ENCODE measurements around the gene PSMG4.

Gene PSMG4

GRCh38 chr6:3252369-3252768 is 6.4 kb upstream of the PSMG4 start:
- Mint-ChIP-seq H3K4me1 (peaks cover 33% of the 10 kb centered on the region), H3K9me3 (no peaks in the 10 kb centered on the region), H3K27ac (no peak overlapping the region), H3K27me3 (ENCODE audit: low read depth) (peaks cover 22% of the 10 kb centered on the region), H3K4me3 (no peak overlapping the region), H3K36me3 (ENCODE audit: low read depth) (no peaks in the 10 kb centered on the region)
- TF ChIP-seq CTCF (IDR thresholded peaks at IDR 0.05; ENCODE audit: unreplicated experiment in 3 of 3), result no peak

DNA sequence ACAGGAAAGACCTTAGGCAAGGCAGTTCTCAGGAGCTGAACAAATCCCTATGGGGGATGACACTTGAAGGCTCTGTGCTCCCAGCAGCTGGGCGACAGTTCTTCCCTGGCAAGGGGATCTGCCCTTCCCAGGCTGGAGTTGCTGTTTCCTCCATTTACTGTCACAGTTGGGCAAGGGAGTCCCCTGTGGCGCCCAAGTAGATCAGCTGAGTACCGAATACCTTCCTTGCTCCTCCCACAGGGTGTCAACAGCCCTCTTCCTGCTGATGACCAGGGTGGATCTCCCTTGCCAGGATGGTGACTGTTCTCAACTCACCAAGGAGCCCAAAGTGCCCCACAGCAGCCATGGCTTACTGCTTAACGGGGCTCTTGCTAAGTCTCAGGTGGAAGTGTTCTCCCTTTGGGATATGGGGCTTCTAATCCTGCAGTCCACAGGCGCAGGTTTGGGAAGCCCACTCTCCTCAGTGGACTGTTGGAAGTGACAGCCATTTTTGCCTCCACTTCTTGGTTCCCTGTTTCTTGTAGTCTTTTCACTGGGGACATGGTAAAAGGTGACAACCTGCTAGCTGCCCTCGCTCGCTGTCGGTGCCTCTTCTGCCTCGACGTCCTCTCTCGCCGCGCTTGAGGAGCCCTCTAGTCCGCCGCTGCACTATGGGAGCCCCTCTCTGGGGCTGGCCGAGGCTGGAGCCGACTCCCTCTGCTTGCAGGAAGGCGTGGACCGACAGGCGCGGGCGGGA is 5.7 kb upstream of the PSMG4 start:
- Mint-ChIP-seq H3K4me1 (peaks cover 27% of the 10 kb centered on the region), H3K36me3 (ENCODE audit: low read depth) (no peaks in the 10 kb centered on the region), H3K27ac (no peak overlapping the region), H3K9me3 (no peaks in the 10 kb centered on the region), H3K4me3 (no peak overlapping the region), H3K27me3 (ENCODE audit: low read depth) (peaks cover 18% of the 10 kb centered on the region)
- no peak for TF ChIP-seq CTCF (IDR thresholded peaks at IDR 0.05; ENCODE audit: unreplicated experiment in 3 of 3)

- Mint-ChIP-seq H3K4me1 (peaks cover 24% of the 10 kb centered on the region), H3K4me3 (no peak overlapping the region), H3K36me3 (ENCODE audit: low read depth) (no peaks in the 10 kb centered on the region), H3K27ac (no peak overlapping the region), H3K27me3 (ENCODE audit: low read depth) (peaks cover 16% of the 10 kb centered on the region), H3K9me3 (no peaks in the 10 kb centered on the region)
- no peak for TF ChIP-seq CTCF (IDR thresholded peaks at IDR 0.05; ENCODE audit: unreplicated experiment in 3 of 3)
Observed at GRCh38 chr6:3253597-3253961, 5.2 kb upstream of the PSMG4 start.

DNA sequence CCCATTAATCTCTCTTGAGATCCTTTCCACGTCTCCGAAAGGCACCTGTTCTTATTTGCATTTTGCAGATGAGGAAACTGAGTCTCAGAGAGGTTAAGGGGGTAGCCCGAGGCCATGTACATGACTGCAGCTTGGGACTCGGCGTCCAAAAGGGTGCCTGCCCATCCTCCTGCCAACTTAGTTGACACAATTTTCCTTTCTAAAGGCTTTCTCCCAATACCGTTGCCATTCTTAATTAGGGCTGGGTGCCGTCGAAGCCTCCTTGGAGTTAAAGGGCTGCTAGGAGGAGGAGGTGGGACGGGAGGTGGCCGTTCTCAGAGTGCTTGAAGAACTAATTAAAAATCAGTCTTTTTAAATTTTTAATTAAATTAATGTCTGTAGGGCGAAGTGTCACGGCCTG is 546 bp upstream of the PSMG4 start:
- peak overlapping the region; percentile 76 to 83 (median 82) for H3K4me3 Mint-ChIP-seq
- H3K27ac Mint-ChIP-seq, result no peak overlapping the region
- H3K4me1 Mint-ChIP-seq, result peaks cover 26% of the 10 kb centered on the region
- peaks cover 4% of the 10 kb centered on the region for H3K27me3 Mint-ChIP-seq (ENCODE audit: low read depth)
- TF ChIP-seq CTCF (IDR thresholded peaks at IDR 0.05; ENCODE audit: unreplicated experiment in 3 of 3), result no peak
- no peaks in the 10 kb centered on the region for H3K9me3 Mint-ChIP-seq
- H3K36me3 Mint-ChIP-seq (ENCODE audit: low read depth), result no peaks in the 10 kb centered on the region

DNA sequence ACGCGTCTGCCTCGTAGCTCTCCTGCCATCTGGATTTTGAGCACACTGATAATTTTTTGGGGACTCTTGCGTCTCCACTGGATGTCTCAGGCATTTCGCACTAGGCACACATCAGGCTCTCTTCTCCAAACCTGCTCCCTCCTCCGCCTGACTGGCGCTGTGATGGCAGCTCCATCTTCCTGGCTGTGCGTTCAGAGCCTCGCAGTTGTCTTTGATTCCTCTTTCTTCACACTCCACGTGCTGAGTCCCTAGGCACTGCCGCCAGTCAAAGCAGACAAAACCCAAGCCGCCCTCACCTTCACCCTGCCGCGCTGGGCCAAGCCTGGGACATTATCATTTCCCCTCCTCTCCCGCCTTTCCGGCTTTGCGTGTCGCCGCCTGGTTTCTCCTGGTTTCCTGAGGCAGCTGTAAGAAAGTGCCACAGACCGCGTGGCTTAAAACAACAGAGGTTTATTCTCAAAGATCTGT is 778 bp downstream of the PSMG4 start:
- peak overlapping the region; percentile 92 to 97 (median 93) for H3K4me3 Mint-ChIP-seq
- H3K27ac Mint-ChIP-seq, result peak overlapping the region; percentile 61 to 97 (median 88)
- peaks cover 32% of the 10 kb centered on the region for H3K4me1 Mint-ChIP-seq
- H3K36me3 Mint-ChIP-seq (ENCODE audit: low read depth), result no peaks in the 10 kb centered on the region
- H3K9me3 Mint-ChIP-seq, result no peaks in the 10 kb centered on the region
- TF ChIP-seq CTCF (IDR thresholded peaks at IDR 0.05; ENCODE audit: unreplicated experiment in 3 of 3), result no peak
- peaks cover 4% of the 10 kb centered on the region for H3K27me3 Mint-ChIP-seq (ENCODE audit: low read depth)

DNA sequence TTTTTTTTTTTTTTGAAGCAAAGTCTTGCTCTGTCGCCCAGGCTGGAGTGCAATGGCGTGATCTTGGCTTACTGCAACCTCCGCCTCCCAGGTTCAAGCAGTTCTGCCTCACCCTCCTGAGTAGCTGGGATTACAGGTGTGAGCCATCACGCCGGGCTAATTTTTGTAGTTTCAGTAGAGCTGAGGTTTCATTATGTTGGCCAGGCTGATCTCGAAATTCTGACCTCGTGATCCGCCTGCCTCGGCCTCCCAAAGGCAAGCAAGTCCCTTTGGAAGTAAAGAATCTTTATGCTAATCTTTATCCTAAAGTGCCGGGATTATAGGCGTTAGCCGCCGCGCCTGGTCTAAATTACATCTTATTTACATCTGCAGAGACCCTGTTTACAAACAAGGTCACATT is 1.5 kb downstream of the PSMG4 start:
- H3K4me3 Mint-ChIP-seq, result peak overlapping the region; percentile 92 to 97 (median 93)
- no peak for TF ChIP-seq CTCF (IDR thresholded peaks at IDR 0.05; ENCODE audit: unreplicated experiment in 3 of 3)
- H3K9me3 Mint-ChIP-seq, result no peaks in the 10 kb centered on the region
- no peaks in the 10 kb centered on the region for H3K36me3 Mint-ChIP-seq (ENCODE audit: low read depth)
- peaks cover 4% of the 10 kb centered on the region for H3K27me3 Mint-ChIP-seq (ENCODE audit: low read depth)
- H3K4me1 Mint-ChIP-seq, result peaks cover 39% of the 10 kb centered on the region
- no peak overlapping the region for H3K27ac Mint-ChIP-seq
